Prostate gland (tissue), 2 donors: ENCODE results near the gene DBN1. TPM values are rescaled to one million over a fixed set of nuclear protein-coding genes. Genes with fewer than 3 reads are reported as not detected.
"Not testable (repeated sequence)": the region's sequence is repeated elsewhere in the genome, so short reads cannot be mapped to it uniquely, and the experiment has no call there.

ENCODE experiments used
- DNase-seq: peaks from one replicate; pipeline ENCODE4 v3.0.0-alpha.2; 2019; ENCODE audit warnings: low spot score
- H3K27ac ChIP-seq, 2 donors: fragments of 200-600 bp; sonication (generic); 2 replicates each; pipeline ENCODE4 v1.5.1; 2017 to 2019
- H3K27me3 ChIP-seq: fragments of 200-600 bp; sonication (generic); replicated peaks from 2 replicates; pipeline ENCODE4 v1.5.1; 2019; ENCODE audit not compliant: insufficient read depth
- H3K36me3 ChIP-seq, 2 donors: fragments of 200-600 bp; sonication (generic); 1 replicate in 1 of 2; 2 replicates in 1 of 2; pipeline versions ENCODE4 v1.5.1 to v1.8.1; 2017 to 2019
- H3K4me1 ChIP-seq: fragments of 200-600 bp; sonication (generic); replicated peaks from 2 replicates; pipeline ENCODE4 v1.5.1; 2019
- H3K4me3 ChIP-seq, 2 donors: fragments of 200-600 bp; sonication (generic); 2 replicates each; pipeline ENCODE4 v1.5.1; 2017 to 2019
- H3K9me3 ChIP-seq: fragments of 200-600 bp; sonication (generic); 2 replicates; pipeline ENCODE4 v1.5.1; 2017
- CTCF ChIP-seq, 4 experiments: fragments of 200-600 bp in 2 of 4; fragments of 450-650 bp in 2 of 4; sonication (generic) in 2 of 4; IDR thresholded peaks; 1 replicate in 3 of 4; 2 replicates in 1 of 4; pipeline ENCODE4 v1.5.1; 2016 to 2019; ENCODE audit warnings: antibody characterized with exemption in 4 of 4, mild to moderate bottlenecking in 2 of 4, moderate library complexity in 2 of 4
- POLR2A ChIP-seq: fragments of 450-650 bp; IDR thresholded peaks from one replicate; pipeline ENCODE4 v1.6.1; 2016; ENCODE audit warnings: antibody characterized with exemption, mild to moderate bottlenecking
- POLR2AphosphoS5 ChIP-seq: sonication (generic); formaldehyde crosslinking; IDR thresholded peaks from one replicate; pipeline ENCODE4 v1.6.1; 2017; ENCODE audit warnings: antibody characterized with exemption
- WGBS: methylation state at CpG from one replicate; pipeline ENCODE4 v1.1.5; 2018; 5-methylcytosine and 5-hydroxymethylcytosine counted together
- intact Hi-C: fragments of 100-400 bp; cut with DNase I; formaldehyde crosslinking; loops from one replicate; pipeline ENCODE4 v1.14.2; 2022
- total RNA-seq, 2 donors: library from RNA; depleted of rRNA; stranded (reverse); fragments of >200 nt; gene quantifications; one replicate each; pipeline ENCODE4 v1.1.0, GENCODE V29; 2016

The DBN1 gene
- total RNA-seq, 2 donors from 2014 or later = 33.1 to 65.1 TPM

- H3K27me3 ChIP-seq = no peaks in the 10 kb centered on the region
- H3K4me1 ChIP-seq = no peaks in the 10 kb centered on the region
- TF ChIP-seq CTCF (IDR thresholded peaks at IDR 0.05) (no peak), POLR2A (no peak), POLR2AphosphoS5 (no peak)
- H3K4me3 ChIP-seq = no peak overlapping the region
- H3K36me3 ChIP-seq = no peaks in the 10 kb centered on the region
- no peak for DNase-seq
- H3K9me3 ChIP-seq = no peaks in the 10 kb centered on the region
- WGBS = 71% methylated on average over 3 of the region's 3 CpGs
- no peak overlapping the region for H3K27ac ChIP-seq
- intact Hi-C loops = no loop called here
These were observed 54.4 kb downstream of the DBN1 start for GRCh38 chr5:177419046-177419445.

- WGBS = 85% methylated on average over 6 of the region's 6 CpGs
- DNase-seq, H3K4me3 ChIP-seq, intact Hi-C loops, H3K36me3 ChIP-seq, H3K4me1 ChIP-seq, H3K27ac ChIP-seq, H3K27me3 ChIP-seq, H3K9me3 ChIP-seq: not testable (repeated sequence)
These were observed 56.4 kb downstream of the DBN1 start for GRCh38 chr5:177417081-177417480.

GRCh38 chr5:177414481-177414880 lies 59.0 kb downstream of the DBN1 start:
- Histone ChIP-seq H3K36me3 (no peaks in the 10 kb centered on the region), H3K27me3 (no peaks in the 10 kb centered on the region), H3K9me3 (no peaks in the 10 kb centered on the region), H3K27ac (no peak overlapping the region), H3K4me1 (no peaks in the 10 kb centered on the region), H3K4me3 (no peak overlapping the region)
- TF ChIP-seq POLR2AphosphoS5 (no peak), CTCF (IDR thresholded peaks at IDR 0.05) (no peak), POLR2A (no peak)
- 78% methylated on average over 3 of the region's 3 CpGs for WGBS
- intact Hi-C loops = no loop called here
- DNase-seq = no peak

- H3K27me3 ChIP-seq = no peaks in the 10 kb centered on the region
- no peaks in the 10 kb centered on the region for H3K9me3 ChIP-seq
- WGBS = 72% methylated on average over 8 of the region's 8 CpGs
- intact Hi-C loops = no loop called here
- no peak for DNase-seq
- no peak overlapping the region for H3K27ac ChIP-seq
- TF ChIP-seq POLR2AphosphoS5 (no peak), CTCF (IDR thresholded peaks at IDR 0.05) (no peak), POLR2A (no peak)
- no peaks in the 10 kb centered on the region for H3K36me3 ChIP-seq
- H3K4me3 ChIP-seq = no peak overlapping the region
- no peaks in the 10 kb centered on the region for H3K4me1 ChIP-seq
These were observed 60.7 kb downstream of the DBN1 start for GRCh38 chr5:177412603-177413233.

- no peaks in the 10 kb centered on the region for H3K4me1 ChIP-seq
- 73% methylated on average over 3 of the region's 3 CpGs for WGBS
- no peak for DNase-seq
- TF ChIP-seq POLR2A (no peak), CTCF (IDR thresholded peaks at IDR 0.05) (no peak), POLR2AphosphoS5 (no peak)
- H3K27me3 ChIP-seq = no peaks in the 10 kb centered on the region
- H3K9me3 ChIP-seq = no peaks in the 10 kb centered on the region
- intact Hi-C loops = no loop called here
- H3K27ac ChIP-seq = no peak overlapping the region
- H3K36me3 ChIP-seq = no peaks in the 10 kb centered on the region
- H3K4me3 ChIP-seq = no peak overlapping the region
These were observed 62.9 kb downstream of the DBN1 start for GRCh38 chr5:177410575-177410974.
